NT2/D1 (cell line): ENCODE results near the gene MRFAP1L1.

Source experiments
- YY1 ChIP-seq: IDR thresholded peaks from 2 replicates; pipeline ENCODE4 v1.6.1; 2011; ENCODE audit not compliant: insufficient read length, insufficient read depth
- ZNF274 ChIP-seq: IDR thresholded peaks from 2 replicates; pipeline ENCODE4 v1.6.1; 2011; ENCODE audit warnings: mild to moderate bottlenecking, low read depth, low read length

DNA sequence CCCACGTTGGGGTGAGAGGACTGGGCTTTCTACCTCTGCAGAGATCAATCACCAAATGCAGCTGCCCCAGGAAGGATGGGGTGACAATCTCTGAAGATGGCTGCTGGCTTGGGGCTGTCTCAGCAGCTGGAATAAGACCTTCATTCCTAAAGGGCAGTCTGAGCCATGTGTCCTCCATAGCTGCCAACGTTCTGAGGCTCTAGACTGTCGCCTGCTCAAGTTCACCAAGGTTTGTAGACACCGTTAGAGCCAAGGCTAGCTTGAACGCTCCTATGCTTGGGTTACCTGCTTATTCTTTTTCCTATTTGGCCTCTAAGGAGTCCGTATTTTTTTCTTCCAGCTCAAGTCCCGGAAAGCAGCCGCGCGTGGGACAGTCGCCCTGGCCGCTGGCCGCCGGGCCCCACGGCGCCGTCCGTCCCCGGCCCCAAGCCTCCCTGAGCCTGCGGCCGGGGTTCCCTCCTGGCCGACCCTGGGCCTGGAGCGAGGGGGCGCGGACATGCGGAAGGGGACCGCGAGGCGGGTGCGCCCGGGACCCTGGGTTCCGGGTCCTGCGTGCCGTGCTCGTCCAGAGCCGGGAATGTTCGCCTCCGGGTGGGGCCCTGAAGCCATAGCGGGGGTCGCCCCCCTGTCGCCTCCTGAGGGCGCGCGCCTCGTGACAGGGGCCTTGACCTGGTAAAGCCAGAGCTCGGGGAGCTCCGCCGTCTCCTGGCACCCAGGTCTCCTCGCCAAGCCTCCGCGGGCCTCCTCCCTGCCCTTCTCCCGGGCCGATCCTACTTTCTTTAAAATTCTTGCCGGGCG is 45.9 kb downstream of the MRFAP1L1 start:
- TF ChIP-seq YY1 (no peak), ZNF274 (no peak)
